ENCODE results near the gene EIF4E1B.

- TF ChIP-seq POLR2A (IDR thresholded peaks at IDR 0.05; ENCODE audit: low read depth, low read length) (no peak), POLR2AphosphoS5 (IDR thresholded peaks at IDR 0.05; ENCODE audit: low read depth, low read length) (no peak)
Observed at GRCh38 chr5:176694631-176695030, 64.2 kb downstream of the EIF4E1B start.

Measured in GM12892 (cell line).